Sigmoid colon (tissue), 7 donors: ENCODE results near the gene EFHB. TPM values are rescaled to one million over a fixed set of nuclear protein-coding genes. Genes with fewer than 3 reads are reported as not detected.
A peak's percentile ranks its signal among the peaks of the same experiment; 100 is the strongest.

Source experiments
- DNase-seq: peaks from one replicate; pipeline ENCODE4 v3.0.0-alpha.2; 2019
- H3K27ac ChIP-seq, 4 donors: fragments of 200-600 bp; sonication (generic); one replicate each; pipeline ENCODE4 v1.5.1; 2016 to 2019; ENCODE audit warnings: mild to moderate bottlenecking in 1 of 4
- H3K27me3 ChIP-seq, 3 donors: fragments of 200-600 bp; sonication (generic); one replicate each; pipeline ENCODE4 v1.5.1; 2019; ENCODE audit warnings: mild to moderate bottlenecking in 1 of 3
- H3K36me3 ChIP-seq, 4 donors: fragments of 200-600 bp; sonication (generic); one replicate each; pipeline ENCODE4 v1.5.1; 2016 to 2019
- H3K4me1 ChIP-seq, 4 donors: fragments of 200-600 bp; sonication (generic); one replicate each; pipeline ENCODE4 v1.5.1; 2017 to 2019
- H3K4me3 ChIP-seq, 4 donors: fragments of 200-600 bp; sonication (generic); one replicate each; pipeline ENCODE4 v1.5.1; 2017 to 2019; ENCODE audit warnings: mild to moderate bottlenecking in 2 of 4, moderate library complexity in 1 of 4
- H3K9me3 ChIP-seq, 4 donors: fragments of 200-600 bp in 3 of 4; sonication (generic) in 3 of 4; one replicate each; pipeline versions ENCODE4 v1.5.1 to v1.6.1; 2013 to 2019
- EP300 ChIP-seq, 4 donors: sonication (generic); formaldehyde crosslinking; IDR thresholded peaks; one replicate each; pipeline ENCODE4 v1.6.1; 2017; ENCODE audit warnings: antibody characterized with exemption in 4 of 4
- POLR2A ChIP-seq, 2 donors: fragments of 450-650 bp; IDR thresholded peaks; one replicate each; pipeline ENCODE4 v1.6.1; 2016; ENCODE audit warnings: antibody characterized with exemption in 2 of 2, mild to moderate bottlenecking in 2 of 2, moderate library complexity in 2 of 2
- POLR2AphosphoS5 ChIP-seq, 4 donors: sonication (generic); formaldehyde crosslinking; IDR thresholded peaks; one replicate each; pipeline ENCODE4 v1.6.1; 2017; ENCODE audit warnings: antibody characterized with exemption in 4 of 4
- WGBS, 2 donors: extraction: QIAGEN DNeasy Blood & Tissue Kit; methylation state at CpG; one replicate each; pipeline ENCODE4 v1.1.7; 2013; 5-methylcytosine and 5-hydroxymethylcytosine counted together
- intact Hi-C: fragments of 100-400 bp; cut with DNase I; formaldehyde crosslinking; loops from one replicate; pipeline ENCODE4 v1.15.1; 2023
- polyA plus RNA-seq, 3 donors: library from polyadenylated mRNA; stranded (reverse); fragments of 200-250 nt; gene quantifications; one replicate each; pipeline ENCODE4 v1.2.3, GENCODE V29; 2013
- total RNA-seq, 4 donors: library from RNA; depleted of rRNA; stranded (reverse); fragments of >200 nt; gene quantifications; one replicate each; pipeline ENCODE4 v1.1.0, GENCODE V29; 2016
- TF ChIP-seq, protein P1 (sequence below), 4 experiments: fragments of 450-650 bp in 3 of 4; fragments of 200-600 bp in 1 of 4; IDR thresholded peaks; one replicate each; pipeline ENCODE4 v1.5.1; 2016 to 2019; ENCODE audit warnings: antibody characterized with exemption in 4 of 4, mild to moderate bottlenecking in 3 of 4, moderate library complexity in 2 of 4
- donor health status: healthy with polysubstance abuse.
- donor health status: Bipolar disorder and iron deficiency.
- donor health status: healthy.

EFHB gene
- total and polyA plus RNA-seq, 7 donors = 0.41 to 2.9 (median 0.47) TPM; not detected in 2

DNA sequence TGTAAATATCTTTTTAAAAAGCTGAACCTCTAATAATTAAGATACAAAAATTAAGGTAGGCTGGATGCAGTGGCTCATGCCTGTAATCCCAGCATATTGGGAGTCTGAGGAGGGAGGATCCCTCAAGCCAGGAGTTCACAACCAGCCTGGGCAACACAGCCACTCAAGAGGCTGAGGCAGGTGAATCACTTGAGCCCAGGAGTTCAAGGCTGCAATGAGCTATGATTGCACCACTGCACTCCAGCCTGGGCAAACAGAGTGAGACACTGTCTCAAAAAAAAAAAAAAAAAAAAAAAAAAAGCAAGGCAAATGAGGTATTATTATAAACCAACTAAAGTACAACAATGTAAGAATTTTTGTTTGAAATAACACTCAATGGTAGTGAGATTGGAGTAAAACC is 47.6 kb downstream of the EFHB start:
- TF ChIP-seq POLR2A (IDR thresholded peaks at IDR 0.05) = no peak
- TF ChIP-seq POLR2AphosphoS5 (IDR thresholded peaks at IDR 0.05) = no peak
- no peak for TF ChIP-seq EP300 (IDR thresholded peaks at IDR 0.05)
- TF ChIP-seq, protein P1, sequence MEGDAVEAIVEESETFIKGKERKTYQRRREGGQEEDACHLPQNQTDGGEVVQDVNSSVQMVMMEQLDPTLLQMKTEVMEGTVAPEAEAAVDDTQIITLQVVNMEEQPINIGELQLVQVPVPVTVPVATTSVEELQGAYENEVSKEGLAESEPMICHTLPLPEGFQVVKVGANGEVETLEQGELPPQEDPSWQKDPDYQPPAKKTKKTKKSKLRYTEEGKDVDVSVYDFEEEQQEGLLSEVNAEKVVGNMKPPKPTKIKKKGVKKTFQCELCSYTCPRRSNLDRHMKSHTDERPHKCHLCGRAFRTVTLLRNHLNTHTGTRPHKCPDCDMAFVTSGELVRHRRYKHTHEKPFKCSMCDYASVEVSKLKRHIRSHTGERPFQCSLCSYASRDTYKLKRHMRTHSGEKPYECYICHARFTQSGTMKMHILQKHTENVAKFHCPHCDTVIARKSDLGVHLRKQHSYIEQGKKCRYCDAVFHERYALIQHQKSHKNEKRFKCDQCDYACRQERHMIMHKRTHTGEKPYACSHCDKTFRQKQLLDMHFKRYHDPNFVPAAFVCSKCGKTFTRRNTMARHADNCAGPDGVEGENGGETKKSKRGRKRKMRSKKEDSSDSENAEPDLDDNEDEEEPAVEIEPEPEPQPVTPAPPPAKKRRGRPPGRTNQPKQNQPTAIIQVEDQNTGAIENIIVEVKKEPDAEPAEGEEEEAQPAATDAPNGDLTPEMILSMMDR (IDR thresholded peaks at IDR 0.05) = no peak
- intact Hi-C loops = loop anchor here (5.0 kb wide), 2 partner anchors 61 to 156 kb away; partner anchors contain the start of genes KAT2B and RAB5A
- no peak overlapping the region for H3K27ac ChIP-seq

DNA sequence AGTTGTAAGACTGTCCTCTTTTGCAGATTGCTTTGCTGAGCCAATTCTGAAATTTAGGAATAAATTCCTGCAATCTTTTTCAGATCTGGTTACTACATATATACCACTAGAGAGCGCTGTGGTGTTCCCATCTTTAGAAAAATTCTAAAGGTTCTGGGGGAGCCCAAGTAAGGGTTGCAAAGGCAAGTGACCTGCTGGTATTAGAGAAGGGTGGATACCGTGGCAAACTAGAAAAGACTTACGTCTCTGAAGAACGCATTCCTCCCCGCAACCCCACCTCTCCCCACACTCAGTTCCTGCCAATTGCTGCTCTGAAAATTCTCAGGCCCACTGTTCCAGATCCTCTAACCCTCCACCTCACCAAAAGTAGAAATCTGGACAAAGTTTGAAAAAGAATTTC is 48.5 kb downstream of the EFHB start:
- 40 to 49% methylated on average over 5 of the region's 5 CpGs for WGBS, 2 donors
- Histone ChIP-seq H3K4me3 (no peak overlapping the region), H3K9me3 (no peaks in the 10 kb centered on the region), H3K4me1 (peaks cover 0 to 18% (median 12%) of the 10 kb centered on the region in 4 donors), H3K27ac (no peak overlapping the region), H3K36me3 (no peaks in the 10 kb centered on the region), H3K27me3 (no peaks in the 10 kb centered on the region)
- intact Hi-C loops = loop anchor here (5.0 kb wide), 2 partner anchors 62 to 157 kb away; partner anchors contain the start of genes KAT2B and RAB5A
- TF ChIP-seq EP300 (IDR thresholded peaks at IDR 0.05) = no peak
- TF ChIP-seq, protein P1 (IDR thresholded peaks at IDR 0.05) = peak in 2 of 4 experiments; percentile 12 to 45
- no peak for DNase-seq

More for the DNA sequence above, 47.6 kb downstream of the EFHB start:
- Histone ChIP-seq H3K36me3 (no peaks in the 10 kb centered on the region), H3K4me3 (no peak overlapping the region), H3K9me3 (no peaks in the 10 kb centered on the region), H3K4me1 (peaks cover 0 to 18% (median 12%) of the 10 kb centered on the region in 4 donors), H3K27me3 (no peaks in the 10 kb centered on the region)
- DNase-seq = no peak

DNA sequence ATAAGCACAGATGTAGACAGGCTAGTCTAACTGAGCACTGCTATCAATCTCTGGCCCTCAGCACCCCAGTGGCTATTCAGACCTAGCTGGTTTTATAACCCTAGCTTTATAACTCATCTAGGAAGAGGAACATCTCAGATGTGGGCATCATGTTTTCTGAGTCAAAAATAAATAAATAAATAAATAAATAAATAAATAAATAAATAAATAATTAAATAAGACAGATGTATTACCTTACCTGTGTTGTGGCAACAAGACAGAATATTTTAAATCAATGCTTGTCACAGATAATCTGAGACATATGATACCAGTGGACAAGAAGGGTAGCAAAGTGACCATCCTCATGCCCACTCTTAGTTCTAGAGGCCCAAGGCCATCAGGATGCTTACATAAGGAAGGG is 52.2 kb downstream of the EFHB start:
- H3K4me1 ChIP-seq = no peaks in the 10 kb centered on the region
- no peak overlapping the region for H3K27ac ChIP-seq
- intact Hi-C loops = no loop called here
- no peaks in the 10 kb centered on the region for H3K9me3 ChIP-seq
- H3K27me3 ChIP-seq = no peaks in the 10 kb centered on the region
- TF ChIP-seq POLR2AphosphoS5 (IDR thresholded peaks at IDR 0.05) = no peak
- TF ChIP-seq, protein P1 (IDR thresholded peaks at IDR 0.05) = no peak
- no peak for TF ChIP-seq EP300 (IDR thresholded peaks at IDR 0.05)
- TF ChIP-seq POLR2A (IDR thresholded peaks at IDR 0.05) = no peak
- DNase-seq = no peak
- no peaks in the 10 kb centered on the region for H3K36me3 ChIP-seq
- H3K4me3 ChIP-seq = no peak overlapping the region

DNA sequence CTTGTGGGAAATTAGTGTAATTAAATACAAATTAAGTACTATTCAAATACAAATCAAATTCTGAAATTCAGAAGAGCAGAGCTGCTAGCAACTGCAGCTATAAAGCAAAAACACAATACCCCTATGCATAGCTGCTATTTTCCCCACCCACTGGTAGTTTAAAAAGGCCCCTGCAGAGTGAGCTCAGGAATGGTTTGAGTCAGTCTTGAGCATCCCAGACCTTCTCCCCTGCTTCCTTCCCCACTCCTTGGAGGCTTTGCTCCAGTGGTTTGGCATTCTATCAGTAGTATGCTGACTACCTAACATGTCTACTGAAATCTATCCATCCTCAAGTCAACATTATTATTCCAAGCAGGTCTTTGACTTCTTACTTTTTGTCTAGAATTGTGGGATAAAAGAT is 53.0 kb downstream of the EFHB start:
- Histone ChIP-seq H3K4me3 (no peak overlapping the region), H3K36me3 (no peaks in the 10 kb centered on the region), H3K9me3 (no peaks in the 10 kb centered on the region), H3K27ac (no peak overlapping the region), H3K4me1 (no peaks in the 10 kb centered on the region), H3K27me3 (no peaks in the 10 kb centered on the region)
- intact Hi-C loops = no loop called here
- TF ChIP-seq POLR2AphosphoS5 (IDR thresholded peaks at IDR 0.05) = no peak
- no peak for TF ChIP-seq POLR2A (IDR thresholded peaks at IDR 0.05)
- TF ChIP-seq, protein P1 (IDR thresholded peaks at IDR 0.05) = no peak
- TF ChIP-seq EP300 (IDR thresholded peaks at IDR 0.05) = no peak
- DNase-seq = no peak

DNA sequence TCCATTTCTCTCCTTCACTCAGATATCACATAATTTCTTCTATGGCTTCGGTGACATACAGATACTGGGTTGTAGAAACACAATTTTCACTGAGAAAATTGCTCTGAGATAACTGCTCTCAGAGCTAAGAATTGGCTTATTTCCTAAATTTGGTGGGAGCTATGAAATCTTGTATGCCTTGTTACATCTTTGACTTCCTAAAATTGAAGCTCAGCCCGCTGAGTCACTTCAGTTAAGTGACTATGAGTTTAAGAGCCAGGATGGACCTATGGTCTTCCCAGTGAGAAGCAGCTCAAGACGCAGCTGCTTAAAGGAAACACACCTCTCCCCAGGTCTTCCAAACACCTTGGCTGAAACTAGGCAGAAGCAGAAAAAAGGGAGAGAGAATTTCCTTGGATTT is 56.4 kb downstream of the EFHB start:
- no peak for DNase-seq
- Histone ChIP-seq H3K27ac (no peak overlapping the region), H3K9me3 (no peaks in the 10 kb centered on the region), H3K4me3 (no peak overlapping the region), H3K4me1 (no peaks in the 10 kb centered on the region), H3K36me3 (no peaks in the 10 kb centered on the region), H3K27me3 (no peaks in the 10 kb centered on the region)
- WGBS, 2 donors = 83 to 89% methylated on average over 3 of the region's 3 CpGs
- TF ChIP-seq POLR2A (IDR thresholded peaks at IDR 0.05) (no peak), POLR2AphosphoS5 (IDR thresholded peaks at IDR 0.05) (no peak), EP300 (IDR thresholded peaks at IDR 0.05) (no peak)
- TF ChIP-seq, protein P1 (IDR thresholded peaks at IDR 0.05) = no peak
- intact Hi-C loops = no loop called here
